WTC11 (cell line): ENCODE results near the gene SHISA9. TPM values are rescaled to one million over a fixed set of nuclear protein-coding genes. Genes with fewer than 3 reads are reported as not detected.
A peak's percentile ranks its signal among the peaks of the same experiment; 100 is the strongest.

Experiments
- ATAC-seq: fragments of 200-7000 bp; cut with Tn5 transposase; 2 replicates; pipeline ENCODE4 v1.10.0; 2021; ENCODE audit warnings: mild to moderate bottlenecking, moderate library complexity
- CTCF ChIA-PET: fragments of 300-600 bp; sonication (Branson Sonifier 250); formaldehyde crosslinking; loops from one replicate; lab custom pipeline; 2021; ENCODE audit warnings: antibody characterized with exemption; lab: Charles Lee
- POLR2A ChIA-PET: fragments of 350-600 bp; sonication (Branson Sonifier 250); formaldehyde crosslinking; loops from one replicate; lab custom pipeline; 2021; ENCODE audit warnings: antibody characterized with exemption; lab: Charles Lee
- DNase-seq: peaks from one replicate; pipeline ENCODE4 v3.0.0; 2021; ENCODE audit warnings: low spot score
- H3K27ac Mint-ChIP-seq: 2 replicates; pipeline ENCODE4 v1.8.0; 2021; ENCODE audit warnings: mixed read lengths
- H3K27me3 Mint-ChIP-seq: 2 replicates; pipeline ENCODE4 v1.8.0; 2021; ENCODE audit warnings: low read depth, mild to moderate bottlenecking, moderate library complexity, mixed read lengths
- H3K36me3 Mint-ChIP-seq: 2 replicates; pipeline ENCODE4 v1.8.0; 2021; ENCODE audit warnings: mixed read lengths
- H3K4me1 Mint-ChIP-seq: 2 replicates; pipeline ENCODE4 v1.8.0; 2022; ENCODE audit warnings: mixed read lengths
- H3K4me3 Mint-ChIP-seq: 2 replicates; pipeline ENCODE4 v1.8.0; 2021; ENCODE audit warnings: mild to moderate bottlenecking, moderate library complexity, mixed read lengths
- H3K9me3 Mint-ChIP-seq: 2 replicates; pipeline ENCODE4 v1.8.0; 2021; ENCODE audit warnings: mixed read lengths
- EMX1 ChIP-seq: fragments of 250-450 bp; sonication (Bioruptor Pico); IDR thresholded peaks from 2 replicates; pipeline ENCODE4 v1.8.0; 2021; ENCODE audit warnings: mild to moderate bottlenecking
- ESRRA ChIP-seq: sonication (generic); formaldehyde crosslinking; IDR thresholded peaks from 2 replicates; pipeline ENCODE4 v1.8.1; 2022; ENCODE audit warnings: mild to moderate bottlenecking, missing genetic modification reagents, borderline replicate concordance
- MYBL2 ChIP-seq: sonication (generic); formaldehyde crosslinking; IDR thresholded peaks from 2 replicates; pipeline ENCODE4 v1.8.1; 2023; ENCODE audit warnings: mild to moderate bottlenecking, moderate library complexity, missing genetic modification reagents
- NR3C1 ChIP-seq: sonication (generic); formaldehyde crosslinking; conservative IDR thresholded peaks from 2 replicates; pipeline ENCODE4 v1.8.1; 2023; ENCODE audit warnings: low read depth, mild to moderate bottlenecking, missing genetic modification reagents
- OVOL2 ChIP-seq: fragments of 250-450 bp; sonication (Bioruptor Pico); IDR thresholded peaks from 2 replicates; pipeline ENCODE4 v1.9.0; 2021; ENCODE audit warnings: mild to moderate bottlenecking, borderline replicate concordance
- SMAD3 ChIP-seq: sonication (generic); formaldehyde crosslinking; IDR thresholded peaks from 2 replicates; pipeline ENCODE4 v1.8.0; 2022; ENCODE audit warnings: missing genetic modification reagents, mild to moderate bottlenecking, borderline replicate concordance
- SP1 ChIP-seq: sonication (generic); formaldehyde crosslinking; conservative IDR thresholded peaks from 2 replicates; pipeline ENCODE4 v1.8.1; 2022; ENCODE audit warnings: missing genetic modification reagents
- TCF7 ChIP-seq: sonication (generic); formaldehyde crosslinking; IDR thresholded peaks from 2 replicates; pipeline ENCODE4 v1.8.0; 2022; ENCODE audit warnings: mild to moderate bottlenecking, low read depth, missing genetic modification reagents, moderate library complexity
- ZNF138 ChIP-seq: sonication (generic); formaldehyde crosslinking; conservative IDR thresholded peaks from 2 replicates; pipeline ENCODE4 v1.8.1; 2022; ENCODE audit warnings: mild to moderate bottlenecking, moderate library complexity, missing genetic modification reagents
- ZNF232 ChIP-seq: sonication (generic); formaldehyde crosslinking; IDR thresholded peaks from 2 replicates; pipeline ENCODE4 v1.8.0; 2022; ENCODE audit warnings: mild to moderate bottlenecking, missing genetic modification reagents
- ZNF423 ChIP-seq: fragments of 250-450 bp; sonication (Bioruptor Pico); IDR thresholded peaks from 2 replicates; pipeline ENCODE4 v2.1.2; 2022; ENCODE audit warnings: mild to moderate bottlenecking, moderate library complexity
- total RNA-seq: library from RNA; stranded (reverse); gene quantifications from 3 replicates; pipeline ENCODE4 v1.2.3, GENCODE V29; 2021
- TF ChIP-seq, protein P1 (sequence below): sonication (generic); formaldehyde crosslinking; IDR thresholded peaks from 2 replicates; pipeline ENCODE4 v1.8.0; 2022; ENCODE audit warnings: mild to moderate bottlenecking, missing genetic modification reagents
- TF ChIP-seq, protein P2 (sequence below): fragments of 250-450 bp; sonication (Bioruptor Pico); IDR thresholded peaks from 2 replicates; pipeline ENCODE4 v1.9.0; 2021; ENCODE audit warnings: moderate library complexity, mild to moderate bottlenecking, inconsistent platforms, borderline replicate concordance
- TF ChIP-seq, protein P3 (sequence below): sonication (generic); formaldehyde crosslinking; IDR thresholded peaks from 2 replicates; pipeline ENCODE4 v1.8.1; 2023; ENCODE audit warnings: mild to moderate bottlenecking, missing genetic modification reagents, borderline replicate concordance
- TF ChIP-seq, protein P4 (sequence below): sonication (generic); formaldehyde crosslinking; IDR thresholded peaks from 2 replicates; pipeline ENCODE4 v1.8.0; 2022; ENCODE audit warnings: missing genetic modification reagents
- TF ChIP-seq, protein P5 (sequence below): fragments of 250-450 bp; sonication (Bioruptor Pico); conservative IDR thresholded peaks from 2 replicates; pipeline ENCODE4 v1.9.0; 2021; ENCODE audit warnings: mild to moderate bottlenecking
- TF ChIP-seq, protein P6 (sequence below): fragments of 250-450 bp; sonication (Bioruptor Pico); IDR thresholded peaks from 2 replicates; pipeline ENCODE4 v1.9.0; 2021; ENCODE audit warnings: mild to moderate bottlenecking
- TF ChIP-seq, protein P7 (sequence below): fragments of 250-450 bp; sonication (Bioruptor Pico); IDR thresholded peaks from 2 replicates; pipeline ENCODE4 v2.1.2; 2022; ENCODE audit warnings: mild to moderate bottlenecking, moderate library complexity

SHISA9 gene
- total RNA-seq, 1 experiment from 2014 or later: 37.5 TPM

DNA sequence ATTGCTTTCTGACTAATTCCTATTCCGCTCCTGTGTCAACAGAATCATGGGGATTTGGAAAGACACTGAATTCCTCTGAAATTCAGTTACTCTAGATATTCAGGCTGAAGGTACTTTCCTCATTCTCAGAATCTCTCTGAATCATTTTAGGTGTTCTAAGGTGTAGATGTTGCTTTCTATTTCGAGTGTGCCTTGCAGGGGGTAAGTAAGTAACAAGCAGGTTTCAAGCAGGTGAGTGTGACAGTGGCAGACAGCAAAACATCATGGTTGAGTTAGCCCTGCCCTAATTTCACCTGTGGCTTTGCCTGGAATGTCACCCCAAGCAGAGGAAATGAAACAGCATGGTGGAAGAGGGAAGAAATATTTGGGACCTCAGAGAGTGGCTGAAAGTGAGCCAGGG is 75.1 kb downstream of the SHISA9 start:
- peaks cover 8% of the 10 kb centered on the region for H3K36me3 Mint-ChIP-seq
- no peak for ATAC-seq
- no peaks in the 10 kb centered on the region; the same call in 1 of the 2 replicates for H3K27me3 Mint-ChIP-seq
- DNase-seq: no peak
- ChIA-PET POLR2A (no interaction called here), CTCF (no interaction called here)
- peak overlapping the region; percentile 19 for H3K27ac Mint-ChIP-seq
- H3K4me1 Mint-ChIP-seq: peaks cover 26% of the 10 kb centered on the region
- peaks cover 20% of the 10 kb centered on the region for H3K9me3 Mint-ChIP-seq
- H3K4me3 Mint-ChIP-seq: no peak overlapping the region
- TF ChIP-seq NR3C1 (CRISPR knock-in tag) (no peak), SMAD3 (CRISPR knock-in tag) (no peak)
- TF ChIP-seq, protein P1, sequence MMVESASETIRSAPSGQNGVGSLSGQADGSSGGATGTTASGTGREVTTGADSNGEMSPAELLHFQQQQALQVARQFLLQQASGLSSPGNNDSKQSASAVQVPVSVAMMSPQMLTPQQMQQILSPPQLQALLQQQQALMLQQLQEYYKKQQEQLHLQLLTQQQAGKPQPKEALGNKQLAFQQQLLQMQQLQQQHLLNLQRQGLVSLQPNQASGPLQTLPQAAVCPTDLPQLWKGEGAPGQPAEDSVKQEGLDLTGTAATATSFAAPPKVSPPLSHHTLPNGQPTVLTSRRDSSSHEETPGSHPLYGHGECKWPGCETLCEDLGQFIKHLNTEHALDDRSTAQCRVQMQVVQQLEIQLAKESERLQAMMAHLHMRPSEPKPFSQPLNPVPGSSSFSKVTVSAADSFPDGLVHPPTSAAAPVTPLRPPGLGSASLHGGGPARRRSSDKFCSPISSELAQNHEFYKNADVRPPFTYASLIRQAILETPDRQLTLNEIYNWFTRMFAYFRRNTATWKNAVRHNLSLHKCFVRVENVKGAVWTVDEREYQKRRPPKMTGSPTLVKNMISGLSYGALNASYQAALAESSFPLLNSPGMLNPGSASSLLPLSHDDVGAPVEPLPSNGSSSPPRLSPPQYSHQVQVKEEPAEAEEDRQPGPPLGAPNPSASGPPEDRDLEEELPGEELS: no peak

DNA sequence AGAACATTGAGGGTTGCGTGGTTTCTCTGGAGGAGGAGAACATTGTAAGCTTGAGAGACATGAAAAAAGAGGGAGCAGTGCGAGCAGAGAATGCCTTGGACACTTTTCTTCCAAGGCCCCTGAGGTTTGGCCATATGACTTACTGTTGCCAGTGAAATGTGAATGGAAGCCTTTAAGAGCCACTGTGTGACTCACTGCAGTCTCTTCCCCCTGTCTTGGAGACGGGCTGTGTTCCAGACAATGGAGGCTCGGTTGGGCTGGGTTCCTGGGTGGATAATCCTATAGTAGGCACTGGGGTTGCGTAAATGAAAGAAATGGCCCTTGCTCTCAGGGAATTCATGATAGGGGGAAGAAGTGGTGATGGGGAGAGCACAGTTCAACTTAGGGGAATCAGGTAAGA is 75.5 kb downstream of the SHISA9 start:
- ChIA-PET POLR2A (no interaction called here), CTCF (no interaction called here)
- DNase-seq: no peak
- ATAC-seq: no peak
- peaks cover 24% of the 10 kb centered on the region for H3K9me3 Mint-ChIP-seq
- H3K27me3 Mint-ChIP-seq: no peaks in the 10 kb centered on the region; the same call in 1 of the 2 replicates
- H3K36me3 Mint-ChIP-seq: peaks cover 13% of the 10 kb centered on the region
- H3K4me1 Mint-ChIP-seq: peaks cover 25% of the 10 kb centered on the region
- H3K4me3 Mint-ChIP-seq: no peak overlapping the region
- H3K27ac Mint-ChIP-seq: peak overlapping the region; percentile 19; the same call in 1 of the 2 replicates
- no peak for TF ChIP-seq OVOL2
- TF ChIP-seq EMX1: no peak
- TF ChIP-seq, protein P2, sequence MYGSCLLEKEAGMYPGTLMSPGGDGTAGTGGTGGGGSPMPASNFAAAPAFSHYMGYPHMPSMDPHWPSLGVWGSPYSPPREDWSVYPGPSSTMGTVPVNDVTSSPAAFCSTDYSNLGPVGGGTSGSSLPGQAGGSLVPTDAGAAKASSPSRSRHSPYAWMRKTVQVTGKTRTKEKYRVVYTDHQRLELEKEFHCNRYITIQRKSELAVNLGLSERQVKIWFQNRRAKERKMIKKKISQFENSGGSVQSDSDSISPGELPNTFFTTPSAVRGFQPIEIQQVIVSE (CRISPR knock-in tag): no peak
- TF ChIP-seq SMAD3 (CRISPR knock-in tag): no peak
- TF ChIP-seq, protein P3, sequence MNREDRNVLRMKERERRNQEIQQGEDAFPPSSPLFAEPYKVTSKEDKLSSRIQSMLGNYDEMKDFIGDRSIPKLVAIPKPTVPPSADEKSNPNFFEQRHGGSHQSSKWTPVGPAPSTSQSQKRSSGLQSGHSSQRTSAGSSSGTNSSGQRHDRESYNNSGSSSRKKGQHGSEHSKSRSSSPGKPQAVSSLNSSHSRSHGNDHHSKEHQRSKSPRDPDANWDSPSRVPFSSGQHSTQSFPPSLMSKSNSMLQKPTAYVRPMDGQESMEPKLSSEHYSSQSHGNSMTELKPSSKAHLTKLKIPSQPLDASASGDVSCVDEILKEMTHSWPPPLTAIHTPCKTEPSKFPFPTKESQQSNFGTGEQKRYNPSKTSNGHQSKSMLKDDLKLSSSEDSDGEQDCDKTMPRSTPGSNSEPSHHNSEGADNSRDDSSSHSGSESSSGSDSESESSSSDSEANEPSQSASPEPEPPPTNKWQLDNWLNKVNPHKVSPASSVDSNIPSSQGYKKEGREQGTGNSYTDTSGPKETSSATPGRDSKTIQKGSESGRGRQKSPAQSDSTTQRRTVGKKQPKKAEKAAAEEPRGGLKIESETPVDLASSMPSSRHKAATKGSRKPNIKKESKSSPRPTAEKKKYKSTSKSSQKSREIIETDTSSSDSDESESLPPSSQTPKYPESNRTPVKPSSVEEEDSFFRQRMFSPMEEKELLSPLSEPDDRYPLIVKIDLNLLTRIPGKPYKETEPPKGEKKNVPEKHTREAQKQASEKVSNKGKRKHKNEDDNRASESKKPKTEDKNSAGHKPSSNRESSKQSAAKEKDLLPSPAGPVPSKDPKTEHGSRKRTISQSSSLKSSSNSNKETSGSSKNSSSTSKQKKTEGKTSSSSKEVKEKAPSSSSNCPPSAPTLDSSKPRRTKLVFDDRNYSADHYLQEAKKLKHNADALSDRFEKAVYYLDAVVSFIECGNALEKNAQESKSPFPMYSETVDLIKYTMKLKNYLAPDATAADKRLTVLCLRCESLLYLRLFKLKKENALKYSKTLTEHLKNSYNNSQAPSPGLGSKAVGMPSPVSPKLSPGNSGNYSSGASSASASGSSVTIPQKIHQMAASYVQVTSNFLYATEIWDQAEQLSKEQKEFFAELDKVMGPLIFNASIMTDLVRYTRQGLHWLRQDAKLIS: no peak
- TF ChIP-seq, protein P4, sequence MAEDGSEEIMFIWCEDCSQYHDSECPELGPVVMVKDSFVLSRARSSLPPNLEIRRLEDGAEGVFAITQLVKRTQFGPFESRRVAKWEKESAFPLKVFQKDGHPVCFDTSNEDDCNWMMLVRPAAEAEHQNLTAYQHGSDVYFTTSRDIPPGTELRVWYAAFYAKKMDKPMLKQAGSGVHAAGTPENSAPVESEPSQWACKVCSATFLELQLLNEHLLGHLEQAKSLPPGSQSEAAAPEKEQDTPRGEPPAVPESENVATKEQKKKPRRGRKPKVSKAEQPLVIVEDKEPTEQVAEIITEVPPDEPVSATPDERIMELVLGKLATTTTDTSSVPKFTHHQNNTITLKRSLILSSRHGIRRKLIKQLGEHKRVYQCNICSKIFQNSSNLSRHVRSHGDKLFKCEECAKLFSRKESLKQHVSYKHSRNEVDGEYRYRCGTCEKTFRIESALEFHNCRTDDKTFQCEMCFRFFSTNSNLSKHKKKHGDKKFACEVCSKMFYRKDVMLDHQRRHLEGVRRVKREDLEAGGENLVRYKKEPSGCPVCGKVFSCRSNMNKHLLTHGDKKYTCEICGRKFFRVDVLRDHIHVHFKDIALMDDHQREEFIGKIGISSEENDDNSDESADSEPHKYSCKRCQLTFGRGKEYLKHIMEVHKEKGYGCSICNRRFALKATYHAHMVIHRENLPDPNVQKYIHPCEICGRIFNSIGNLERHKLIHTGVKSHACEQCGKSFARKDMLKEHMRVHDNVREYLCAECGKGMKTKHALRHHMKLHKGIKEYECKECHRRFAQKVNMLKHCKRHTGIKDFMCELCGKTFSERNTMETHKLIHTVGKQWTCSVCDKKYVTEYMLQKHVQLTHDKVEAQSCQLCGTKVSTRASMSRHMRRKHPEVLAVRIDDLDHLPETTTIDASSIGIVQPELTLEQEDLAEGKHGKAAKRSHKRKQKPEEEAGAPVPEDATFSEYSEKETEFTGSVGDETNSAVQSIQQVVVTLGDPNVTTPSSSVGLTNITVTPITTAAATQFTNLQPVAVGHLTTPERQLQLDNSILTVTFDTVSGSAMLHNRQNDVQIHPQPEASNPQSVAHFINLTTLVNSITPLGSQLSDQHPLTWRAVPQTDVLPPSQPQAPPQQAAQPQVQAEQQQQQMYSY: no peak
- no peak for TF ChIP-seq ZNF232 (CRISPR knock-in tag)
- TF ChIP-seq ESRRA (CRISPR knock-in tag): no peak
- no peak for TF ChIP-seq TCF7 (CRISPR knock-in tag)
- no peak for TF ChIP-seq ZNF423 (CRISPR knock-in tag)
- TF ChIP-seq SP1 (CRISPR knock-in tag): no peak
- TF ChIP-seq, protein P5, sequence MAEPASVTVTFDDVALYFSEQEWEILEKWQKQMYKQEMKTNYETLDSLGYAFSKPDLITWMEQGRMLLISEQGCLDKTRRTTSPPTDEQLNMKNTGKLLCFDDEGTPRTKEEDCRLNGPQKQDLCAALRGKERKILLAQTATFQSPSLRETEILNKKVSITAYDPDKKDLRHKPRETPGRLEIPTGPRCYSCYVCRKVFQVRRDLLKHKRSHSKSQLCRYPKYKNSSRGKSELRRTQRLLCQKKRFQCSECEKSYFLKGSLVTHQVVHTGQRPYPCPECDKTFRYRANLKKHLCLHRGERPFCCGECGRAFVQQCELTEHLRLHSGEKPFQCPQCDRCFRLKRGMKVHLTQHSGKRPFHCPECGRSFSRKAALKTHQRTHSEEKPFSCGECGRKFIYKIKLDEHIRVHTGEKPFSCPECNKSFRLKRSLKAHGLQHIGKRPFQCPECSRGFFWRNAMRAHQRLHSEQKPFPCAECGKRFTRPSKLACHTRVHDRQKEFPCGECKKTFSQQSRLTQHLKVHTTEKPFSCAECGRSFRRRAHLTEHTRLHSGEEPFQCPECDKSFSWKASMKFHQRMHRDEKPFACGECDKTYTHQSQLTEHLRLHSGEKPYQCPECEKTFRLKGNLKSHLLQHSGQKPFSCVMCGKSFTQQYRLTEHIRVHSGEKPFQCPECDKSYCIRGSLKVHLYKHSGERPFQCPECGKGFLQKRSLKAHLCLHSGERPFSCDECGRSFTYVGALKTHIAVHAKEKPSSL (CRISPR knock-in tag): no peak
- no peak for TF ChIP-seq MYBL2 (CRISPR knock-in tag)
- TF ChIP-seq ZNF138: no peak
- TF ChIP-seq, protein P6, sequence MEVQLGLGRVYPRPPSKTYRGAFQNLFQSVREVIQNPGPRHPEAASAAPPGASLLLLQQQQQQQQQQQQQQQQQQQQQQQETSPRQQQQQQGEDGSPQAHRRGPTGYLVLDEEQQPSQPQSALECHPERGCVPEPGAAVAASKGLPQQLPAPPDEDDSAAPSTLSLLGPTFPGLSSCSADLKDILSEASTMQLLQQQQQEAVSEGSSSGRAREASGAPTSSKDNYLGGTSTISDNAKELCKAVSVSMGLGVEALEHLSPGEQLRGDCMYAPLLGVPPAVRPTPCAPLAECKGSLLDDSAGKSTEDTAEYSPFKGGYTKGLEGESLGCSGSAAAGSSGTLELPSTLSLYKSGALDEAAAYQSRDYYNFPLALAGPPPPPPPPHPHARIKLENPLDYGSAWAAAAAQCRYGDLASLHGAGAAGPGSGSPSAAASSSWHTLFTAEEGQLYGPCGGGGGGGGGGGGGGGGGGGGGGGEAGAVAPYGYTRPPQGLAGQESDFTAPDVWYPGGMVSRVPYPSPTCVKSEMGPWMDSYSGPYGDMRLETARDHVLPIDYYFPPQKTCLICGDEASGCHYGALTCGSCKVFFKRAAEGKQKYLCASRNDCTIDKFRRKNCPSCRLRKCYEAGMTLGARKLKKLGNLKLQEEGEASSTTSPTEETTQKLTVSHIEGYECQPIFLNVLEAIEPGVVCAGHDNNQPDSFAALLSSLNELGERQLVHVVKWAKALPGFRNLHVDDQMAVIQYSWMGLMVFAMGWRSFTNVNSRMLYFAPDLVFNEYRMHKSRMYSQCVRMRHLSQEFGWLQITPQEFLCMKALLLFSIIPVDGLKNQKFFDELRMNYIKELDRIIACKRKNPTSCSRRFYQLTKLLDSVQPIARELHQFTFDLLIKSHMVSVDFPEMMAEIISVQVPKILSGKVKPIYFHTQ (CRISPR knock-in tag): no peak
- TF ChIP-seq, protein P7, sequence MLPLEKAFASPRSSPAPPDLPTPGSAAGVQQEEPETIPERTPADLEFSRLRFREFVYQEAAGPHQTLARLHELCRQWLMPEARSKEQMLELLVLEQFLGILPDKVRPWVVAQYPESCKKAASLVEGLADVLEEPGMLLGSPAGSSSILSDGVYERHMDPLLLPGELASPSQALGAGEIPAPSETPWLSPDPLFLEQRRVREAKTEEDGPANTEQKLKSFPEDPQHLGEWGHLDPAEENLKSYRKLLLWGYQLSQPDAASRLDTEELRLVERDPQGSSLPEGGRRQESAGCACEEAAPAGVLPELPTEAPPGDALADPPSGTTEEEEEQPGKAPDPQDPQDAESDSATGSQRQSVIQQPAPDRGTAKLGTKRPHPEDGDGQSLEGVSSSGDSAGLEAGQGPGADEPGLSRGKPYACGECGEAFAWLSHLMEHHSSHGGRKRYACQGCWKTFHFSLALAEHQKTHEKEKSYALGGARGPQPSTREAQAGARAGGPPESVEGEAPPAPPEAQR (CRISPR knock-in tag): no peak
